ENCODE measurements around the gene ACOX1.

Gene ACOX1

DNA sequence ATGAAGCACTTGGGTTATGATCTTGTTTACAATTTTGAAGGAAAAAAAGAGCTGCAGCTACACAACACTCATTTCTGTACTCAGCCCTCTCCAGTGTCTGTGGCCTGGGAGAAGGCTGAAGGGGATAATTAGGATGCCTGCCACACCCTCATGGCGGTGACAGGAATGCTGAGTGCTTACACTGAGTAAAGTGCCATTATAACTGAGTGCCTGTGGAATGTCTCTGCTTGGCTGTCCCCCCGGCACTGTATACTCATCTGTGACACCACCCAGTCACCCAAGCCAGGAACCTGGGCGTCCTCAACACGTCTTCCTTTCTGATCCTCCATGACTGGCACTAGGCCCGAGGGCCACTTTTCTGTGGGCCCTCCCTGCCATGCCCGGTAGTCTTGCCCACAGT lies 70.8 kb downstream of the ACOX1 start:
- no peak for DNase-seq (ENCODE audit: low read depth)

DNA sequence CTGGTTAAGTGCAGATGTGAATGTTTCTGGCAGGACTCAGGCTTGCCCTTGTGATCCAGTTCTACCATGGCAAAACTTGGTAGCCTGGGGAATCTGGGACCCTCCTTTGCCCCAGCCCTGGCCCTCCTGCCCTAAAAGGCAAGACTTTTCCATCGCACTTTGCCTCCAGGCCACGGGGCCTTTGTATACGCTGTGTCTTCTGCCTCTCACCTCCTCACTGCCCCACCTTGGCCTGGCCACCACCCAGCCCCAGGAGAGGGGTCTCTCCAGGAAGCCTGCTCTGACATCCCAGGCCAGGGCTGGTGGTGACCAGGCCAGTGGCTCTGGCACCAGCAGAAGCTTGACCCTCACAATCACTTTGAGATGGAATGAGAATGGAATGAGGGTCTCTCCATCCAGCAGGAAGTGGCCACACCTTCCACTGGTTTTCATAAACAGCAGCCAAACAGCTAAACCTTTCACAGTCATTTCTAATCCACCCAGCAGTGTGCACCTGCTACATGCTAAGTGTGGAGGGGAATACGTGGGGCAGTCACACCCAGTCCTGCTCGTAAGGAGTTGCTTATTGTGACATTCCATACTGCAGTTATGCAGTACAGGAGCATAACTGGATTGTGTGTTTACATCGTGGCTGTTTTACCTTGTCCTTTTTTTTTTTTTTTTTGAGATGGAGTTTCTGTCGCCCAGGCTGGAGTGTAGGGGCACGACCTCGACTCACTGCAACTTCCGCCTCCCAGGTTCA lies 72.7 kb downstream of the ACOX1 start:
- DNase-seq (ENCODE audit: low read depth) = no peak

DNA sequence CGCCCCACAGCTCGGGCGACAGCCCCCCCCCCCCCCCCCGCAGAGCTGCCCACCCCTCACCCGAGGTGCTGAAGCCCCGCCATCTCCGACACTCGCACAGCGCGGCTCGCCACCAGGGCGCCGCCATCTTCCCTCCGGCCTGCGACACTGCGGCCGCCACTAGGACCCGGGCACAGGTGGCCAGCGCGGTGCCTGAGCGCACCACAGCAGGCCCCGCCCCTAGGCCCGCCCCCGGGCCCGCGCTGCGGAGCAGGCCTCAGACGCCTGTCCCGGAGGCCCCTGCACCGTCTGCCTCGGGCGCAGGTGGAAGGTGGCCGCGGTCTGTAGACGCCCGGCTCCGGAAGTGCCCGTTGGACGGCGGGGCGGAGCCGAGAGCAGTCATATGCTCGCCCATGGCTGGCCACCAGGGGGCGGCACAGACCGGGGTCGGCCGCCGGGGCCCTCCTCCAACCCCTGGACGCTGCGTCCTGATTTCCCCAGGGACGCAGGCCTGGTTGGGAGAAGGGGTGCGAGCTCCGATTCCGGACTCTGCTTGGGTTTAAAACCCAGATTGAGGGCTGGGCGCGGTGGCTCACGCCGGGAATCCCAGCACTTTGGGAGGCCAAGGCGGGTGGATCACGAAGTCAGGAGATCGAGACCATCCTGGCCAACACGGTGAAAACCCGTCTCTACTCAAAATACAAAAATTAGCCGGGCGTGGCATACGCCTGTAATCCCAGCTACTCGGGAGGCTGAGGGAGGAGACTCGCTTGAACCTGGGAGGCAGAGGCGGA lies 74.0 kb downstream of the ACOX1 start, which contains the start of gene MRPL38:
Gene MRPL38, minus strand, starts transcription at position 136 of the 773 bp plus-strand sequence. Its CDS starts 9 bp downstream, at position 127.
- DNase-seq (ENCODE audit: low read depth) = peak; percentile 83

DNA sequence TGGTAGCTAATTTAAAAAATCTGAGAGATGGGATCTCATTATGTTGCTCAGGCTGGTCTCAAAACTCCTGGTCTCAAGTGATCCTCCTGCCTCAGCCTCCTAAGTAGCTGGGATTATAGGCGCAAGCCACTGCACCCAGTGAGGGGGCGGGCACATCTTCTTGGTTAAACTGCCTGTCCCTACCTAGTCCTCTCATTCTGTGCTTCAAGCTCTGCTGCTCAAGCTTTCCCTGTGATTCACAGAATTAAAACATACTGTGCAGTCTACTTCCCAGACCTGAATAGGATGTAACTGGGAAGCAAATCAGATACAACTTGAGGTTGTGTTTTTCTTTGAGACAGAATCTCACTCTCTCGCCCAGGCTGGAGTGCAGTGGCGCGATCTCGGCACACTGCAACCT lies 76.6 kb downstream of the ACOX1 start:
- DNase-seq (ENCODE audit: low read depth) = no peak

DNA sequence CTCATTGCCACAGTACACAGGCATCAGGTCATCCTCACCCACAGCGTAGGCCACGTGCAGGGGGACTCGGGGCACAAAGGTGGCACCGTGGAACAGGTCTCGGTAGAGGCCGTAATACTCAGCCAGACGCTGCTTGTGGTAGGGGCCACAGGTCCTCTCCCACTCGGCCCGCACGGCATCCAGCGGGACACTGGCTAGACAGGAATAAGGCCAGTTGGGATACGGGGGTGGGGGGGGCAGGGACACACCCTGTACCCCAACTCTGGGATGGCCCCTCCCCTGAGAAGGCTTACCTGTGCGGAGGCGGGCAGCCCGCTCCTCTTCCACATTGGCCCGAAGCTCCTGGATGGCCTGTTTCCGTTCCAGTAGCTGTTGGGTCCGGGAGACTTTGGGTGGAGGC lies 77.2 kb downstream of the ACOX1 start:
- no peak for DNase-seq (ENCODE audit: low read depth)

DNA sequence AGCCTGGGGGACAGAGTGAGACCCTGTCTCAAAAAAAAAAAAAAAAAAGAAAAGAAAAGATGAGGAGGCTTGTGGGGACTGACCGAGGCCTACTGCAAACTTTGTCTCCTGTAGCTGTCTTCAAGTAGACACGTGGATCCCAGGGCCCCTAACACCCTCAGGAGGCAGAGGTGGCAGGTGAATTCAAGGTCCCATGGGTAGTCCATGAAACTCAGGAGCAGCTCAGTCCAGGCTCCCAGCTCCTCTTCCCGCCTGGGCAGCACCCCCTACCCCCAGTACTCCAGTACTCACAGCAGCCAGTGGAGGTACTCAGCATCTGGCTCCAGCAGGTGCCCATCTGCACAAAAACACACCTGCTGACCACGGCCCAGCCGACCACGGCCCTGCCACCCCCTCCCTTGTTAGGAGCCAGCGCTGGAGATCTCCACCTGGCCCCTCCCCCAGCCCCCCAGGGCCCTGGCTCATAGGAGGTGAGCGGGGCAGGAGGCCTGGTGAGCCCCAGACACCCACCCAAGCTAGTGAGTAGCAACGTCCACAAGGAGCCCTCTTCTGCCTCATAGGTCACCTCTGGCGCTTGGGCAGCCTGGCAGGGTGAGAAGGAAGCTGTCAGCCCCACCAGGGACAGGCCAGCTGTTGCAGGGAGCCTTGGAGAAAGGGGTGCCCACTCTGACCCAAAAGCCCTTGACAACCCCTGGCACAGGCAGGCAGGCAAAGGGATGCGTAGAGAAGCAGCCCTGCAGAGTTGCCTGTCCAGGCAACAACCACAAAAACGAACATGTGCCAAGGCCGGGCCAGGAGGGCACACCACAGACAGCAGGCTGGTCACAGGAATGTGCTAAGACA lies 78.1 kb downstream of the ACOX1 start:
- no peak for DNase-seq (ENCODE audit: low read depth)

DNA sequence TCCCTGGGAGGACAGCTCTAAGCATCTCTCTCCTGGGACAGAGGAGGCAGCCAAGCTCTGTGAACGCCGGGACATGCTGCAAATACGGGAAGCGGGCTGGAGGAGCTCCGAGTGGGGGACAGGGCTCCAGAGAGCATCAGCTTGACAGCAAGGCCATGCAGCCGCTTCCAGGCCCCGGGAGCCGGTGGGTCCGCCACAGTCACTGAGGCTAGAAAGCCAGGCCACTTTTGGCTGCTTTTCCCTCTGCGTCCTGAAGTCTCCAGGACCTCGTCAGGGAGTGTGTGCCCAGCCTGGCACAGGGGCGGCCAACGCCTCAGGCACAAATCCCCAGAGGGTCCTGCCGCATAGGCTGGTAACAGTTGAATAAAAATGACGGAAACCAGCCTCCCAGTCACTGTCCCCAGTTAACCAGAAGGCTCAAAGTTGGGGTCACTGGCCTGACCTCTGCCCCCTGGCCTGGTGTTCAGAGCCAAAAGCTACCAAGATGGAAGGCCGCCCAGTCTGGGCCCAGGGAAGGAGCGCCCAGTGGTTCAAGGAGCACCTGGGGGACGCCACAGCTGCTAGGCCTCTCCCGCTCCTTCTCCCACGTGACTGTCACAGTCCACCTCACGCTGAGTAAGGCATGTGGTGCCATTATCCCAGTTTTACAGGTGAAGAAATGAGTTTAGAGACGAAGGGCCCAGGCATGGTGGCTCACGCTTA lies 79.0 kb downstream of the ACOX1 start:
- no peak for DNase-seq (ENCODE audit: low read depth)

DNA sequence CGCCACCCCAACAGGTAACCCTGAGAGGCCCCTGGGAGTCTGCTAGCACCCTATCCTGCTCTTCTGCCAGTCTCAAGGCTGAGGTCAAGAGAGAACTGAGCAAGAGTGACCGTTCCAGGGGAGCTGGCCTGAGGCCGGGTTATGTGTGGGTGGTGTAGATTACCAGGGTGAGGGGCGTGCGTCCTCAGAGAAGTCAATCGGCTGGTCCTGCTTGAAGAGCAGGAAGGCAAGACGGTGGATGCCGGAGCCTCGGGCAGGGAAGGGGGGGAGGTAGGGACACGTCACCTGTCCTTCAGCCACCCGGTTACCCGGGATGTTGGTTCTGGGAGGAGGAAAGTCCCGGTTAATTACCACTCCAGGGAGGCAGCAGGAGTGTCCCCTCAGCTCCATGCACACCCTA lies 79.6 kb downstream of the ACOX1 start:
- DNase-seq (ENCODE audit: low read depth) = no peak

DNA sequence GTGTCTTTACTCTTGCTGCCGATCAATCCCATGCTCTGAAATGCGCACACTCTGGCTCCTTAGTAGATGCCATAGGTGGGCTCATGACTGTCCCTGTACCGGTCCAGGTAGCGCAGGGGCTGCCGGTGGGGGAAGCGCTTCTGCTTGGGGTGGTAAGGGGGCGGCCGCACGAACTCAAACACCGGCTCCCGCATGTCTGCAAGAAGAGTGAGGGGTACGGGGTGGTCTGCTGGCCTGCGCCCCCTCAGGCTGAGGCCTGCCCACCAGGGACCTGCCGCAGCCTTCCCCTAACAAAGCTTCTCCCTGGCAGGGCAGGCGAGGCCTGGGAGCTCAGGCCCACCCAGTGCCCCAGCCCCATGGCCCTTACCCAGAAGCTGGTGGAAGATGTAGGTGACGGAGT lies 80.2 kb downstream of the ACOX1 start:
- DNase-seq (ENCODE audit: low read depth) = no peak

DNA sequence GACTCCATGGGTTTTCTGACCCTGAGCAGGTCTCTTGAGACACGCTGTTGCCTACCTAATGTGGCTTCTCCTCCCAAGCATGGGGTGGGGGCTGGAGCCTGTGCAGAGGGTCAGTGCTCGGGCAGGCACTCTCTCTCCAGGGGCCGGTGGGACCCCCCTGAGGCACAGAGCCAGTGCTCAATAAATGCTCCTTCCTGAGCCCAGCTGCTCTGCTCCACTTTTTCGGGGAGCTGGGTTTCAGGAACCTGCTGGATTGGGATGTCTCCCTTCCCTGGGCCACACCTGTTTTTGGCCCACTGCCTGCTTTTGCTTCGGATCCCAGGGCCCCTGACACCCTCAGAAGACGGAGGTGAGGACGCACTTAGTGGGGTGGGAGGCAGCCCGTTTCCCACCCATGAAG lies 80.9 kb downstream of the ACOX1 start:
- DNase-seq (ENCODE audit: low read depth) = no peak

DNA sequence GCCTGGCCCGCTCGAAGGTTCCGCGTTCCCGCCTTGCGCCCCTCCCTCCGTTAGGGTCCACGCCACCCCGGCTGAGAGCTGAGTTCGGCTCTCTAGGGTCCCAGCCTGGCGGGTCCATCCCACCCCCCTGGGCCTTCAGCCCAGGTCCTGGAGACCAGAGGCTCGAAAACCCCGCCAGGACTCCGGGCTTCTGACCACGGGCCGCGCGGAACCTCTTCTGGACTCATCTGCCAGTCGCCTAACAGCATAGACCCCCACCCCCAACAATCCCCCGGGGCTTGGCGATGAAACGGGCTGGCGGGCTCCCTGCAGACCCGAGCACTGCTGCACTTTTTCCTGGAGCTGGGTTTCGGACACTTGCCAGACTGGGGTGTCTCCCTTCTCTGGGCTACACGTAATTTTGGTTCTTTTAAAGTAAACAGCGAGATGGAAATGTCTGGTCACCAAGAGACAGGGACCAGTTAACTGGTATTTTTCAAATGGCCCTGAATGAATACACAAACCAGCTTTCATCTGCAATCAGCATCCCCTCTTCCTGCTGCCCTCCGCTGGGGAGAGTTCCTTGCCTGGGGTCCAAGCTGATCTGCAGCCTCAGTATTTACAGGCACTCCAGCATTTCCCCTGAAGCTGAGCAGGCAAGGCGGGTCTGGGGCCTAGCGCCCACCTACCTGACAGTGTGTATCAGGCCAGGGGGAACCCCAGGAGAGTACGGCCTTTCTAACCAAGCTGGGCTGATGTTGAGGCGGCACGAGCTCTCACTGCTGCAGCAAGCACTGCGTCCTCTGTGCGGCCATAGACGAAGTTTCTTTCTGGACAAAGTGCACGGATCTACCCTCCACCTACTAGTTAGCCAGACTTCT lies 81.6 kb downstream of the ACOX1 start:
- no peak for DNase-seq (ENCODE audit: low read depth)

DNA sequence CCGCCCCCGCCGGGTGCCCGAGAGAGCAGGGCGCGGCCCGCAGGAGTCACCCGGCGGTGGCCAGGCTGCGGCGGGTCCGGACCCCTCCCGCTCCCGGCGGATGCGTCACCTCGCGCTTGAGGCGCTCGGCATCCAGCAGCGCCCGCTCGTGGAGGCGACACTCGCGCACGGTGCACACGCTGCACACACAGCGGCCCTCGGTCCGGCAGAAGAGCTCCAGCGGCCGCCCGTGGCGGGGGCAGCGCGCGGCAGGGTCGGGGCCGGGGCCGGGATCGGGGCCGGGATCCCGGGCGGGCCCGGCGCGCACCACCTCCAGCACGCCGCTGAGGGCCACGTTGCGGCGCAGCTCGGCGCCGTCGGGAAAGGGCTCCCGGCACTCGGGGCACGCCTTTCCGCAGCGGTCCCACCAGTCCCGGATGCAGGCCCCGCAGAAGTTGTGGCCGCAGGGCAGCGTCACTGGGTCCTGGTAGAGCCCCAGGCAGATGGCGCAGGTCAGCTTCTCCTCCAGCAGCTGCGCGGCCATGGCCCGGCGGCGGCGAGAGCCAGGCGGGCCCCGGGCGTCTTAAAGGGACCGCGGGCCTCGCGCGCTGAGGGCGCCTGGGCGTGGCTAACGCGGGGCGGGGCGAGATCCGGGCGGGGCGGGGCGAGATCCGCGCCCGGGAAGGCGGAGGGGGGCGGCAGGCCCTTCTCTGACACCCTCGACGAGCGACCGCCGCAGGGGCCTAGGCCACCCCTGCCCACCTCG lies 82.4 kb downstream of the ACOX1 start, which contains the start of gene TRIM65:
Gene TRIM65, minus strand, starts transcription at position 537 of the 745 bp plus-strand sequence. Its CDS starts 14 bp downstream, at position 523.
- DNase-seq (ENCODE audit: low read depth) = peak; percentile 75

DNA sequence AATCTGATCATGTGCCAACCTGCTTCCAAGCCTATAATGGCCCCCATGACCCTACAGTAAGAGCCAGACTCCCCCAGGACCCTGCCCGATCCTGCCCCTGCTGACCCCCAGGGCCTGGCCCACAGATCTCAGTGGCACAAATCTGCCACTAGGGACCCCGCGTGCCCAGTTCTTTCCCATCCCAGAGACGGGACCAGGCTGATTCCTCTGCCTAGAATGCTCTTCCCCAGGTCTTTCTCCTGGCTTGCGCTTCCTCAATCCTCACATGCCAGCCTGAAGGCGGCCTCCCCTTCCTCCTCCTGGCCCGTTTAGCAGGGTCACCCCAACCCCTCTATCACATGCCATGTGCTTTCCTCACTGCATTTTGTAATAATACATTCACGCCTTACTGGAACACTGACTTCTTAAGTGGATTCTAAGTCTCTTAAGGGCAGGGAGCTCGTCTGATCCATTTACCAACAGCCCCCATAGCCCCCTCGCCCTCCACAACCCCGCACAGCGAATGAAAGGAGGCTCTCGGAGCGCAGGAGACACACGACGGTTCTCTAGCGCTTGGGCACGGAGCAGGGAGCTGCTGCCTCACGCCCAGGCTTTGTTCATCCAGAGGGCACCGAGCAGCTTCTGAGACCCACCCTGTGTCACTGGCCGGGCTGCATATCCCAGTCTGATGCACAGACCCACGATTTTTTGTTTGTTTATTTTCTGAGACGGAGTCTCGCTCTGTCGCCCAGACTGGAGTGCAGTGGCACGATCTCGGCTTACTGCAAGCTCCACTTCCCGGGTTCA lies 83.4 kb downstream of the ACOX1 start:
- no peak for DNase-seq (ENCODE audit: low read depth)

DNA sequence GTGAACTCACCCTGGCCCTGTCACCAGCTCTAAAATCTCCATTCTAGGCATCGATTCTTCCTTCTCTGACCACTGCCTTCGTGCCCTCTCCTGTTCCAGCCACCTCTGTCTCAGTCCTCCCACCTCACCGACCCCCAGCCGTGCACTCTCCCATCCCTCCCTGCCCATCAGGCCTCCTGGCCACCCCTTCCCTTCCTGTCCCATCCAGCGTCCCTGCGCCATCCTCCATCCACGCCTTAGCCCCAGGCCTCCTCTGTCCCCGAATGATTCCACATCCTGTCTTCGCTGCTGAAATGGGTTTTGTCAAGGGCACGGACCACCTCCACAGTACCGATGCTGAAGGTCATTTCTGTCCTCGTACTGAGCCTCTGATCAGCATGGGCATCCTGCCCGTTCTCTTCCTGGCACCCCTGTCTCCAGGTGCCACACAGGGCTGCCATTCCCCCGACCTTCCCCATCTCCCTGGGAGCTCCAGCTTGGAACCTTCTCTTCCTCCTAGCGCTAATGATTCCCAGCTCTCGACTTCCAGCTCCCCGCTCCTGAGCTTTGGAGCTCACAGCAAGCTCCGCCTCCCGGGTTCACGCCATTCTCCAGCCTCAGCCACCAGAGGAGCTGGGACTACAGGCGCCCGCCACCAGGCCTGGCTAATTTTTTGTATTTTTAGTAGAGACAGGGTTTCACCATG lies 84.8 kb downstream of the ACOX1 start:
- no peak for DNase-seq (ENCODE audit: low read depth)

DNA sequence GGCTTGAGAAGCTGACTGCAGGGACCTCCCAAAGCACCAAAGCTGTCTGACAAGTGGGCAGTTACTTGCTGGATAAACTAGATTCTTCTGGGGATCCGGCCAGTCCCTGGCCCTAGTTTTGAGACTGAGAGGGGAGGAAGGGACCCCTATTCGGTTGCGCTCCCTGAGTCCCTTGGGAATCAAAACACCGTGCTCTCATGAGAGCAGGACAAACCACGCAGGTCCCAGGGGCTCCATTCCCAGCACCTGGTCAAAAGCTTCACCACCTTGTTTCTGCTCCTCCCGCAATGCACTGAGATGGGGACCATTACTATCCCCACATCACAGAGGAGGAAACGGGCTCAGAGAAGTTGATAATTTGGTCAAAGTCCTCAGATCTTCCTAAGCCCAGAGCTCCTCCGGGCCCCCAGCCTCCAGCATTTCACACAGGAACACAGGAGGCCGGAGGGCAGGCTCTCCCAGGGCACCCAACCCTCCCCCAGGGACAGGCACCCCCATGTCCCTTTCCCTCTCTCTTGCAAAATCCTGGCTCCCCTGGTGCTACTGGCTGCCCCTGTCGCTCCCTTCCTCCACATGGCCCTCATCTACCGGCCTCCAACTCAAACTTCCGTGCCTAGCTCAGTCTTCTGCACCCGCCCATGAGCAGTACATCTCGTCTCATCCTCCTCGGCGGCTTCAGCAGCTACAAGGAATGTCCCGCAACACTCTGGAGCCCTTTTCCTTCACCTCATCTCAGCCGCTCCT lies 85.5 kb downstream of the ACOX1 start:
- no peak for DNase-seq (ENCODE audit: low read depth)

DNA sequence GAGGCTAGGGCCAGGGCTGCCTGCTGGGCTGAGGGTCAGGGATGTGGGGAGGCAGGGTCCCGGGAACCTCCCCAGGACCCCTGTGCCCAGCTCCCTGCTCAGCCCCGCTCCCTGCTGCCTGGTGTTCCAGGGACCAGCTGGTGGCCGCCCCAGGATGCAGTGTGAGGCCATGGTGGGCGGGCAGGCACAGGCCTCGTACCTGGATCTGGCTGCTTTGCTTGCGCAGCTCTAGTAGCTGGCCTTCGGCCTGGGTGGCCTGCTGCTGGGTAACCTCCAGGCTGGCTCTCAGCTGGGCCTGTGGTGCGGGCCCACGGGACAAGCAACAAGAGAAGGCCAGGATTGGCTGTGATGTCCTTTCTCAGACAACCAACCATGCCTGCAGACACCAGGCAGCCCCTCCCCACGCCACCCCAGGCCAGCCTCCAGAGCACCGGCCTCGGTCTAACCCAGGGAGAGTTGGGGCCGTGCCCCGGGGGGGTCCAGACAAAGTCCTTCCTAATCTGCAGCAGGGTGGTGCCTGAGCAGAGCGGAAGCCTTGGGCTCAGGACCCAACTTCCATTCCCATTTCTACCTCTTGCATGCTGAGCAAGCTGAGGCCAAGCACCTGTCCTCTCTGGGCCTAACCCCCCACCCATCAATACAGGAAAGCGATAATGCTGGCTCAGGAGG lies 86.3 kb downstream of the ACOX1 start:
- DNase-seq (ENCODE audit: low read depth) = no peak
